HFFc6 (cell line): ENCODE results near the gene HNMT. TPM values are rescaled to one million over a fixed set of nuclear protein-coding genes. Genes with fewer than 3 reads are reported as not detected.

ENCODE experiments used
- DNase-seq: peaks from one replicate; pipeline ENCODE4 v3.0.0-alpha.2; 2018
- H3K27ac Mint-ChIP-seq: 2 replicates; pipeline ENCODE4 v1.8.0; 2020; ENCODE audit warnings: mild to moderate bottlenecking, mixed read lengths
- H3K27me3 Mint-ChIP-seq: 2 replicates; pipeline ENCODE4 v1.8.0; 2021; ENCODE audit warnings: mild to moderate bottlenecking, moderate library complexity, mixed read lengths; ENCODE audit not compliant: insufficient read depth
- H3K36me3 Mint-ChIP-seq: 2 replicates; pipeline ENCODE4 v1.8.0; 2021; ENCODE audit warnings: low read depth, mixed read lengths
- H3K4me1 Mint-ChIP-seq: 2 replicates; pipeline ENCODE4 v1.8.0; 2020; ENCODE audit warnings: low read depth, mixed read lengths
- H3K4me3 Mint-ChIP-seq: 2 replicates; pipeline ENCODE4 v1.8.0; 2020; ENCODE audit warnings: mild to moderate bottlenecking, moderate library complexity, mixed read lengths
- H3K9me3 Mint-ChIP-seq: 2 replicates; pipeline ENCODE4 v1.8.0; 2020; ENCODE audit warnings: mild to moderate bottlenecking, mixed read lengths
- total RNA-seq, 6 experiments: library from RNA; stranded (reverse); fragmentation: NEBNext Ultra II Directional; extraction: Animal tissue kit (Norgen Biotek cat#: 25700); gene quantifications; 2 replicates in 1 of 6; 3 replicates in 5 of 6; pipeline ENCODE4 v1.2.3, GENCODE V29; 2021
- TF ChIP-seq, protein P1 (sequence below): fragments of 200-600 bp; sonication (generic); IDR thresholded peaks from 2 replicates; pipeline ENCODE4 v1.5.0; 2021; ENCODE audit warnings: antibody characterized with exemption, mild to moderate bottlenecking

Gene HNMT
- total RNA-seq, 6 experiments from 2014 or later: 0.36 to 1.2 (median 0.63) TPM

DNA sequence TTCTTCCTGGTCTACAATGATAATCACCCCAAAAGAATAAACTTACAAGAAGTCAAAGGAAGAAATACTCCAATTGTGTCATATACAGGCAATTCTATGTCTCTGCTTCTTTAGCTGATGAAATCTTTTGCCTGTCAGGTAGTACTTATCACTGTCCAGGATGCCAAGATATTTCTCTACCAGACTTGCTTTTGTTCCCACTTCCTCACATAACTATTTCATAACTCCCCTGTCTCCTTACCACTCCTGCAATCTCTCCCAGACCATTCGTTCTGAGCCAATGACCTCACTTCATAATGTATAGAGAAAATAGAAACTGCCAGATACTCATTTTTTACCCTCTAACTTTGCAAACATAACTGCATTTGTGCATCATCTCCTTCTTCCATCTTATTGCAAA lies 39.1 kb downstream of the HNMT start:
- DNase-seq: no peak
- Mint-ChIP-seq H3K4me1 (no peaks in the 10 kb centered on the region), H3K27me3 (peaks cover 2% of the 10 kb centered on the region; the same call in 1 of the 2 replicates), H3K4me3 (no peak overlapping the region), H3K27ac (no peak overlapping the region), H3K9me3 (no peaks in the 10 kb centered on the region), H3K36me3 (no peaks in the 10 kb centered on the region)
- TF ChIP-seq, protein P1, sequence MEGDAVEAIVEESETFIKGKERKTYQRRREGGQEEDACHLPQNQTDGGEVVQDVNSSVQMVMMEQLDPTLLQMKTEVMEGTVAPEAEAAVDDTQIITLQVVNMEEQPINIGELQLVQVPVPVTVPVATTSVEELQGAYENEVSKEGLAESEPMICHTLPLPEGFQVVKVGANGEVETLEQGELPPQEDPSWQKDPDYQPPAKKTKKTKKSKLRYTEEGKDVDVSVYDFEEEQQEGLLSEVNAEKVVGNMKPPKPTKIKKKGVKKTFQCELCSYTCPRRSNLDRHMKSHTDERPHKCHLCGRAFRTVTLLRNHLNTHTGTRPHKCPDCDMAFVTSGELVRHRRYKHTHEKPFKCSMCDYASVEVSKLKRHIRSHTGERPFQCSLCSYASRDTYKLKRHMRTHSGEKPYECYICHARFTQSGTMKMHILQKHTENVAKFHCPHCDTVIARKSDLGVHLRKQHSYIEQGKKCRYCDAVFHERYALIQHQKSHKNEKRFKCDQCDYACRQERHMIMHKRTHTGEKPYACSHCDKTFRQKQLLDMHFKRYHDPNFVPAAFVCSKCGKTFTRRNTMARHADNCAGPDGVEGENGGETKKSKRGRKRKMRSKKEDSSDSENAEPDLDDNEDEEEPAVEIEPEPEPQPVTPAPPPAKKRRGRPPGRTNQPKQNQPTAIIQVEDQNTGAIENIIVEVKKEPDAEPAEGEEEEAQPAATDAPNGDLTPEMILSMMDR: no peak

DNA sequence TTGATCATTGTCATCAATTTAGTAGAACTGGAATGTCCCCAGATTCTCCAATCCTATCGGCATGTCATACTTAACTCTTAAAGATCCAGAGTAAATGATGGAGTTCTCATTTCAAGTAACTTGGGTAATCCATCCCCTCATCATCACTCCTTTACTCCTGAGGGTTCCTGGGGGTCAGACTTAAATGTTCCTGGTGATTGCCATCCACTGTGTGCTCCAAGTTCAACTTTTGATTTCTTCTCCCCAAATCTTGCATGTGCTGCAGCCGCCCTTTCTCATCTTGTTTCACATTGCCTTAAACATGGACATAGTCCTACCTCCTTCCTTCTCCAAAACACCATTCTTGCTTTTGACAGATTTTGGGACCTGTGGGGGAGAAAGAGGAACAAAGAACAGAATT lies 43.2 kb downstream of the HNMT start:
- H3K36me3 Mint-ChIP-seq: no peaks in the 10 kb centered on the region
- H3K27me3 Mint-ChIP-seq: peaks cover 2% of the 10 kb centered on the region; the same call in 1 of the 2 replicates
- TF ChIP-seq, protein P1: no peak
- H3K4me1 Mint-ChIP-seq: no peaks in the 10 kb centered on the region
- no peak overlapping the region for H3K4me3 Mint-ChIP-seq
- H3K27ac Mint-ChIP-seq: no peak overlapping the region
- H3K9me3 Mint-ChIP-seq: no peaks in the 10 kb centered on the region; the same call in 1 of the 2 replicates
- no peak for DNase-seq

DNA sequence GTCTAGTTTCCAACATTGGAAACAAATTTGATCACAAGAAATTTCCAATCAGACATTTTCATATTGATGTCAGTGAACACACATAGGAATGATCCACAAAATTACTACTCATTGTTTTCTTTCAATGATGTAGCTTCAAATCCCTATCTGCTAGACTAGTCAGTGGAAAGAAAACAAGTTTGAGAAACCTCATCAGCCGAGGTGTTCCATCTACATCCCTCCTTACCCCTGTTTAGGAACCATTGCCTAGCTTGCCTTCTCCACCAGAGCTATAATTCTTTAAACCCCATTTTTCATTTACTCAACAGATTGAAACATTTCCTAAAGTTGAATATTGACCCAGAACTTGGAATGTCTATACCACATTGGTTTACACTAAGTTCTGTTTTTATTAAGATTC lies 45.3 kb downstream of the HNMT start:
- Mint-ChIP-seq H3K9me3 (no peaks in the 10 kb centered on the region; the same call in 1 of the 2 replicates), H3K36me3 (no peaks in the 10 kb centered on the region), H3K4me1 (no peaks in the 10 kb centered on the region), H3K27me3 (no peaks in the 10 kb centered on the region; the same call in 1 of the 2 replicates), H3K27ac (no peak overlapping the region), H3K4me3 (no peak overlapping the region)
- TF ChIP-seq, protein P1: no peak
- DNase-seq: no peak

DNA sequence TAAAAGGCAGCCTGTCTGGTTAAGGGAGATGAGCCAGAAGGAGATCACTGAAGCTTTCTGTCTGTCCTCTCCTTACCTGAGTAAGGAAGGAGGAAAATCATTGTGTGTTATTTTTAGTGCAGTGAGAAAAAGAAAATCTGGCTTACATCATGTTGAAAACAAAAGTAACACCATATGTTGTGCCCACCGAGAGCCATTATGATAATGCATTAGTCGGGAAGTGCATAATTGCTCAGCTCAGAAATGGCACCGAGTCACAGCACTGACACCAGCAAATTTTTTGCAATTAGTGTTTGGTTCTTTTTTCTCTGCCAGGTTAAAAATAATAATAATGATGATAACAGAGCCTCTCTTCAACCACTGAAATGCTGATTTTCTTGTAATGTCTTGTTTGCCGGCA lies 46.6 kb downstream of the HNMT start:
- H3K4me1 Mint-ChIP-seq: no peaks in the 10 kb centered on the region
- no peak overlapping the region for H3K4me3 Mint-ChIP-seq
- DNase-seq: no peak
- no peaks in the 10 kb centered on the region; the same call in 1 of the 2 replicates for H3K27me3 Mint-ChIP-seq
- no peaks in the 10 kb centered on the region for H3K36me3 Mint-ChIP-seq
- TF ChIP-seq, protein P1: no peak
- H3K9me3 Mint-ChIP-seq: no peaks in the 10 kb centered on the region; the same call in 1 of the 2 replicates
- no peak overlapping the region for H3K27ac Mint-ChIP-seq

DNA sequence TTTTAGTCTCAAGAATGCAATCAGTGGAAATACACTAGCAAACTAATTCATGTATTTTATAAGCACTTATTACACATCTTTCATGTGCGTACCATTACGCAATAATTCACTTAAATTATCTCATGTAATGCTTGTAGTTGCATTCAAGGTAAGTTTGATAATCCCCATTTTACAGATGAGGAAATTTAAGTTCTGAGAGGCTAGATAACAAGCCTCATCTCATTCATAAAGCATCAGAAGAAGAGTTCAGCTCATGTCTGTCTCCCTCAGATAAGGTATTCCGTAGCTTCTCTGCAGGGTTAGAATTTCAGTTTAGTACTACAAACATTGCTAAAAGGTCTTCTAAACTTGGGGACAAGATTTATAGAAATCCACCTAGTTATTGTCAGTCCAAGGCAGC lies 47.8 kb downstream of the HNMT start:
- Mint-ChIP-seq H3K4me1 (no peaks in the 10 kb centered on the region), H3K36me3 (no peaks in the 10 kb centered on the region), H3K9me3 (no peaks in the 10 kb centered on the region; the same call in 1 of the 2 replicates), H3K27me3 (no peaks in the 10 kb centered on the region; the same call in 1 of the 2 replicates), H3K4me3 (no peak overlapping the region), H3K27ac (no peak overlapping the region)
- DNase-seq: no peak
- TF ChIP-seq, protein P1: no peak

DNA sequence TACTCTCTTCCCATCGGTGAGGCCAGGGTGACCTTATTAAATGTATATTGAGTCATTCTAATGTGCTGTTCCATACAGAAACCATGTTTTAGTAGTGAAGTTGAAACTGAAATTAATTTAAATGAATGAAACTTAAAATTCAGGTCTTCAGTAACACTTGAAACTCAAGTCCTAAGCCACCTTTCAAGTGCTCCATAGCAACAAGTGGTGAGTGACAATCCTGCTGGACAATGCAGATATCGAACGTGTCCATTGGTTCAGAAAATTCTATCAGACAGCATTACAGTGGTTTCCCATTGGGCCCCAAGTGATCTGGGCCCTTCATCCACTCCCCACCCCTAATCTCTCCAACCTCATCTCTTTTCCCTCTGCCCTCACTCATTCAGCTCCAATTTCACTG lies 48.7 kb downstream of the HNMT start:
- H3K4me3 Mint-ChIP-seq: no peak overlapping the region
- no peaks in the 10 kb centered on the region for H3K36me3 Mint-ChIP-seq
- no peak for DNase-seq
- H3K4me1 Mint-ChIP-seq: no peaks in the 10 kb centered on the region
- no peak overlapping the region for H3K27ac Mint-ChIP-seq
- TF ChIP-seq, protein P1: no peak
- H3K9me3 Mint-ChIP-seq: no peaks in the 10 kb centered on the region; the same call in 1 of the 2 replicates
- no peaks in the 10 kb centered on the region; the same call in 1 of the 2 replicates for H3K27me3 Mint-ChIP-seq
